Mesothelial cell of epicardium (in vitro differentiated cells): ENCODE measurements around the gene RAP1A. TPM values are rescaled to one million over a fixed set of nuclear protein-coding genes. Genes with fewer than 3 reads are reported as not detected.

Experiments used
- DNase-seq, 2 experiments: peaks; one replicate each; pipeline ENCODE4 v3.0.0; 2021; ENCODE audit warnings: low spot score in 2 of 2; ENCODE audit not compliant: unreplicated experiment in 2 of 2
- H3K27ac Mint-ChIP-seq: 2 replicates; pipeline ENCODE4 v1.8.0; 2021; ENCODE audit warnings: mixed read lengths
- H3K27me3 Mint-ChIP-seq: 2 replicates; pipeline ENCODE4 v1.8.0; 2021; ENCODE audit warnings: low read depth, mixed read lengths
- H3K36me3 Mint-ChIP-seq: 2 replicates; pipeline ENCODE4 v1.8.0; 2021; ENCODE audit warnings: mixed read lengths
- H3K4me1 Mint-ChIP-seq: 2 replicates; pipeline ENCODE4 v1.8.0; 2021; ENCODE audit warnings: mixed read lengths
- H3K4me3 Mint-ChIP-seq: 2 replicates; pipeline ENCODE4 v1.8.0; 2021; ENCODE audit warnings: mild to moderate bottlenecking, moderate library complexity, mixed read lengths
- H3K9me3 Mint-ChIP-seq: 2 replicates; pipeline ENCODE4 v1.8.0; 2021; ENCODE audit warnings: mixed read lengths
- CTCF ChIP-seq: fragments of 200-600 bp; sonication (generic); IDR thresholded peaks from one replicate; pipeline ENCODE4 v1.5.0; 2021; ENCODE audit warnings: antibody characterized with exemption; ENCODE audit not compliant: unreplicated experiment
- total RNA-seq: library from RNA; stranded (reverse); gene quantifications from 3 replicates; pipeline ENCODE4 v1.2.1, GENCODE V29; 2021

The RAP1A gene
- total RNA-seq, 1 donor from 2014 or later: 28.3 TPM

GRCh38 chr1:111720977-111721786, 101.6 kb downstream of the RAP1A start:
- no peak for DNase-seq
- Mint-ChIP-seq H3K4me3 (no peak overlapping the region), H3K4me1 (no peaks in the 10 kb centered on the region)

GRCh38 chr1:111723091-111723806, 103.7 kb downstream of the RAP1A start:
- TF ChIP-seq CTCF: no peak
- DNase-seq: no peak
- Mint-ChIP-seq H3K27ac (no peak overlapping the region), H3K4me1 (no peaks in the 10 kb centered on the region), H3K27me3 (peaks cover 19% of the 10 kb centered on the region), H3K36me3 (no peaks in the 10 kb centered on the region), H3K9me3 (no peaks in the 10 kb centered on the region), H3K4me3 (no peak overlapping the region)

More at GRCh38 chr1:111720977-111721786, 101.6 kb downstream of the RAP1A start:
- Mint-ChIP-seq H3K27me3 (peaks cover 16% of the 10 kb centered on the region), H3K9me3 (no peaks in the 10 kb centered on the region), H3K36me3 (peaks cover 4% of the 10 kb centered on the region), H3K27ac (no peak overlapping the region)
- no peak for TF ChIP-seq CTCF

- H3K4me1 Mint-ChIP-seq: no peaks in the 10 kb centered on the region
- no peak for TF ChIP-seq CTCF
- no peak overlapping the region for H3K4me3 Mint-ChIP-seq
- no peak overlapping the region for H3K27ac Mint-ChIP-seq
- H3K27me3 Mint-ChIP-seq: peaks cover 19% of the 10 kb centered on the region
- no peaks in the 10 kb centered on the region for H3K9me3 Mint-ChIP-seq
- no peak for DNase-seq
- no peaks in the 10 kb centered on the region for H3K36me3 Mint-ChIP-seq
Measured at GRCh38 chr1:111723871-111724270, 104.3 kb downstream of the RAP1A start.

GRCh38 chr1:111725192-111725591, 105.6 kb downstream of the RAP1A start:
- H3K27me3 Mint-ChIP-seq: peaks cover 20% of the 10 kb centered on the region
- H3K9me3 Mint-ChIP-seq: no peaks in the 10 kb centered on the region
- H3K4me3 Mint-ChIP-seq: no peak overlapping the region
- no peak overlapping the region for H3K27ac Mint-ChIP-seq
- H3K4me1 Mint-ChIP-seq: peaks cover 2% of the 10 kb centered on the region
- H3K36me3 Mint-ChIP-seq: no peaks in the 10 kb centered on the region
- no peak for DNase-seq
- no peak for TF ChIP-seq CTCF

GRCh38 chr1:111727056-111727455, 107.5 kb downstream of the RAP1A start:
- DNase-seq: no peak
- no peak for TF ChIP-seq CTCF
- no peak overlapping the region for H3K27ac Mint-ChIP-seq

More at GRCh38 chr1:111727056-111727455, 107.5 kb downstream of the RAP1A start:
- Mint-ChIP-seq H3K27me3 (peaks cover 30% of the 10 kb centered on the region), H3K4me3 (no peak overlapping the region), H3K36me3 (no peaks in the 10 kb centered on the region), H3K4me1 (peaks cover 7% of the 10 kb centered on the region), H3K9me3 (no peaks in the 10 kb centered on the region)
